GM10847 (cell line): ENCODE results near the gene ARID1B.

ENCODE experiments used
- POLR2A ChIP-seq: IDR thresholded peaks from 2 replicates; pipeline ENCODE4 v1.6.1; 2011; ENCODE audit not compliant: insufficient read length; ENCODE audit errors: extremely low read depth

The ARID1B gene

GRCh38 chr6:157200611-157201010, 423.4 kb downstream of the ARID1B start:
- TF ChIP-seq POLR2A, result no peak

GRCh38 chr6:157201083-157201482, 423.9 kb downstream of the ARID1B start:
- no peak for TF ChIP-seq POLR2A

GRCh38 chr6:157203312-157203744, 426.1 kb downstream of the ARID1B start:
- no peak for TF ChIP-seq POLR2A

GRCh38 chr6:157203764-157204163, 426.6 kb downstream of the ARID1B start:
- TF ChIP-seq POLR2A, result no peak

- TF ChIP-seq POLR2A, result no peak
Observed at GRCh38 chr6:157205473-157206358, 428.5 kb downstream of the ARID1B start.

GRCh38 chr6:157206359-157206815, 429.2 kb downstream of the ARID1B start:
- no peak for TF ChIP-seq POLR2A

- no peak for TF ChIP-seq POLR2A
Observed at GRCh38 chr6:157207521-157208076, 430.4 kb downstream of the ARID1B start.

- no peak for TF ChIP-seq POLR2A
Observed at GRCh38 chr6:157209865-157210530, 432.8 kb downstream of the ARID1B start.

- no peak for TF ChIP-seq POLR2A
Observed at GRCh38 chr6:157210954-157211353, 433.8 kb downstream of the ARID1B start.

GRCh38 chr6:157211603-157212455, 434.7 kb downstream of the ARID1B start:
- no peak for TF ChIP-seq POLR2A

GRCh38 chr6:157213426-157213825, 436.2 kb downstream of the ARID1B start:
- no peak for TF ChIP-seq POLR2A

- TF ChIP-seq POLR2A, result no peak
Observed at GRCh38 chr6:157213907-157214565, 436.9 kb downstream of the ARID1B start.

- TF ChIP-seq POLR2A, result no peak
Observed at GRCh38 chr6:157215717-157216116, 438.5 kb downstream of the ARID1B start.

GRCh38 chr6:157216570-157216969, 439.4 kb downstream of the ARID1B start:
- no peak for TF ChIP-seq POLR2A
